ENCODE measurements around the gene ZCCHC12.

ZCCHC12 gene

GRCh38 chrX:118857006-118857405, 33.4 kb downstream of the ZCCHC12 start:
- no peak overlapping the region for H3K4me3 Mint-ChIP-seq
- ATAC-seq, result no peak

GRCh38 chrX:118861338-118861737, 37.7 kb downstream of the ZCCHC12 start:
- no peaks in the 10 kb centered on the region for H3K9me3 Mint-ChIP-seq
- no peaks in the 10 kb centered on the region for H3K36me3 Mint-ChIP-seq
- H3K4me3 Mint-ChIP-seq, result no peak overlapping the region
- no peaks in the 10 kb centered on the region for H3K4me1 Mint-ChIP-seq
- no peak overlapping the region for H3K27ac Mint-ChIP-seq
- peaks cover 24% of the 10 kb centered on the region for H3K27me3 Mint-ChIP-seq
- no peak for ATAC-seq

More at GRCh38 chrX:118857006-118857405, 33.4 kb downstream of the ZCCHC12 start:
- Mint-ChIP-seq H3K27ac (no peak overlapping the region), H3K36me3 (no peaks in the 10 kb centered on the region), H3K27me3 (peaks cover 24% of the 10 kb centered on the region), H3K9me3 (no peaks in the 10 kb centered on the region), H3K4me1 (no peaks in the 10 kb centered on the region)

DNA sequence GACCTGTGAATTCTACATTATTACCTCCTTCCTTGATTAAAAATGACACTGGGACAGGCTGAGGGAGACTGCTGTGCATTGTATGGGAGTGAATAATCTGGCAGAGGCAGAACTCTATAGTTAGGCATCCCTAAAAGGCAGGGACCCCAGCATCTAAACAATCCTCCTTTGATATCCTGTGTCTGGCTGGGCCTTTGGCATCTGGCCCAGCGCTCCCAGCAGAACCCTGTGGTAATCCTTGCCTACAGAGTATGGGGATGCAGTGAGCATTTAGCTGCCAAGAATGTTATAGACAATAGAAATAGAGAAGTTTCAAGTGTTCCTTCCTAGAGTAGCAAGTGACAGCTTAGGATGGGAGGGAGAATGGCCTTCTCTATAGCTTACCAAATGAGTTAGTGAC, 38.5 kb downstream of the ZCCHC12 start:
- ATAC-seq, result no peak
- H3K9me3 Mint-ChIP-seq, result no peaks in the 10 kb centered on the region
- no peak overlapping the region for H3K4me3 Mint-ChIP-seq
- no peaks in the 10 kb centered on the region for H3K36me3 Mint-ChIP-seq
- H3K4me1 Mint-ChIP-seq, result no peaks in the 10 kb centered on the region
- H3K27ac Mint-ChIP-seq, result no peak overlapping the region
- peaks cover 24% of the 10 kb centered on the region for H3K27me3 Mint-ChIP-seq

GRCh38 chrX:118862979-118863378, 39.4 kb downstream of the ZCCHC12 start:
- no peak for ATAC-seq
- Mint-ChIP-seq H3K9me3 (no peaks in the 10 kb centered on the region), H3K36me3 (no peaks in the 10 kb centered on the region), H3K4me3 (no peak overlapping the region), H3K27ac (no peak overlapping the region), H3K4me1 (no peaks in the 10 kb centered on the region), H3K27me3 (peaks cover 24% of the 10 kb centered on the region)

DNA sequence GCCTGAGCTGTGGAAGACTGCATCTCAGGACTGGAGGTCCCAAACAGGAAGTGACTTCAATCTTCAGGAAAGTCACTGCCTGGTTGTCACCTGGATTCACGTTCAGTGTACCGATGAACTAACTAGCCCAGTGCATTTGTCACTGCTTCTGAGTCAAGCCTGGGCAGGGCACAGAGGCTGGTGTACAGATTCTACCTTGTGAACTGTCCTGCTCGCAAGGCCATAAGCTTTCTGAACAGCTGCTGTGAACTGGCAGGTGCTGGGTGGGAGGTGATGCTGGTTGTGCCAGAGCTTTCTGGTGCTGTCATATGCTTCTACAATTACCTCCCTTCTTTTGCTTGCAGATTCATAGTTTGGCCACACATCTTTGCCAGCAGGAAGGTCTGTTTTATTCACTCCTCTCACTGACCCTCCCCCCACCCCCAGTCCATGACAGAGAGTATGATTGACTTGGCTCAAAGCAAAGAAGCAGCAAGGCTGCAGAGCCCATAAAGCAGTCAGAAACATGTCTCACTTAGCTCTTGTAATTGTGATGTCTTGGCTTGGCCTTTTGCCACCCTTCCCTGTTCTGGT, 40.5 kb downstream of the ZCCHC12 start:
- ATAC-seq, result no peak
- Mint-ChIP-seq H3K4me1 (no peaks in the 10 kb centered on the region), H3K27ac (no peak overlapping the region), H3K27me3 (peaks cover 24% of the 10 kb centered on the region), H3K36me3 (no peaks in the 10 kb centered on the region), H3K4me3 (no peak overlapping the region), H3K9me3 (no peaks in the 10 kb centered on the region)

- no peaks in the 10 kb centered on the region for H3K36me3 Mint-ChIP-seq
- H3K27ac Mint-ChIP-seq, result no peak overlapping the region
- ATAC-seq, result no peak
- no peaks in the 10 kb centered on the region for H3K4me1 Mint-ChIP-seq
- no peaks in the 10 kb centered on the region for H3K9me3 Mint-ChIP-seq
- H3K27me3 Mint-ChIP-seq, result peaks cover 15% of the 10 kb centered on the region
- no peak overlapping the region for H3K4me3 Mint-ChIP-seq
Measured at GRCh38 chrX:118865231-118865630, 41.6 kb downstream of the ZCCHC12 start.

GRCh38 chrX:118867251-118867650, 43.6 kb downstream of the ZCCHC12 start:
- no peaks in the 10 kb centered on the region for H3K27me3 Mint-ChIP-seq
- H3K4me3 Mint-ChIP-seq, result no peak overlapping the region
- ATAC-seq, result no peak
- no peaks in the 10 kb centered on the region for H3K4me1 Mint-ChIP-seq
- H3K9me3 Mint-ChIP-seq, result no peaks in the 10 kb centered on the region
- no peaks in the 10 kb centered on the region for H3K36me3 Mint-ChIP-seq
- H3K27ac Mint-ChIP-seq, result no peak overlapping the region

GRCh38 chrX:118872102-118872566, 48.5 kb downstream of the ZCCHC12 start:
- Mint-ChIP-seq H3K9me3 (no peaks in the 10 kb centered on the region), H3K27me3 (no peaks in the 10 kb centered on the region), H3K27ac (no peak overlapping the region), H3K4me1 (no peaks in the 10 kb centered on the region), H3K36me3 (no peaks in the 10 kb centered on the region), H3K4me3 (no peak overlapping the region)
- ATAC-seq, result no peak
